GM12873 (cell line): ENCODE results near the gene SEC16A.

Experiments used
- TF ChIP-seq, protein P1 (sequence below): IDR thresholded peaks from 2 replicates; pipeline ENCODE4 v1.5.1; 2012; ENCODE audit warnings: low read depth, mild to moderate bottlenecking, moderate library complexity, low read length, control low read depth; ENCODE audit not compliant: insufficient read depth; ENCODE audit errors: missing control alignments

Gene SEC16A

DNA sequence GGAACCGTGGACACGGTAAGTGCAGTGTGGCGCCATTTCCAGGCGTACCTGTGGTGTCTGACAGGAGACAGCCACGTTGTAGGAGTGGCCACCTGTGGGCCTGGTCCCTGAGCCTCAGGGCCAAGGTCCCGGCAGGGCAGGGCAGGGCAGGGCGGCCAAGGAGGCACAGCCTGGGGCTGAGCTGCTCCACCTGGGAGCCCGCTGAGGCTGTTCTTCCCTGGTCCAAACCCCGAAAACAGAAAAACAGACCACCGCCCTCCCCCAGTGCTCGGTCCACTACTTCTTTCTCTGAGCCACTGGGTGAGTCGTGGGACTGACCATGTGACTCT, 63.8 kb downstream of the SEC16A start:
- TF ChIP-seq, protein P1, sequence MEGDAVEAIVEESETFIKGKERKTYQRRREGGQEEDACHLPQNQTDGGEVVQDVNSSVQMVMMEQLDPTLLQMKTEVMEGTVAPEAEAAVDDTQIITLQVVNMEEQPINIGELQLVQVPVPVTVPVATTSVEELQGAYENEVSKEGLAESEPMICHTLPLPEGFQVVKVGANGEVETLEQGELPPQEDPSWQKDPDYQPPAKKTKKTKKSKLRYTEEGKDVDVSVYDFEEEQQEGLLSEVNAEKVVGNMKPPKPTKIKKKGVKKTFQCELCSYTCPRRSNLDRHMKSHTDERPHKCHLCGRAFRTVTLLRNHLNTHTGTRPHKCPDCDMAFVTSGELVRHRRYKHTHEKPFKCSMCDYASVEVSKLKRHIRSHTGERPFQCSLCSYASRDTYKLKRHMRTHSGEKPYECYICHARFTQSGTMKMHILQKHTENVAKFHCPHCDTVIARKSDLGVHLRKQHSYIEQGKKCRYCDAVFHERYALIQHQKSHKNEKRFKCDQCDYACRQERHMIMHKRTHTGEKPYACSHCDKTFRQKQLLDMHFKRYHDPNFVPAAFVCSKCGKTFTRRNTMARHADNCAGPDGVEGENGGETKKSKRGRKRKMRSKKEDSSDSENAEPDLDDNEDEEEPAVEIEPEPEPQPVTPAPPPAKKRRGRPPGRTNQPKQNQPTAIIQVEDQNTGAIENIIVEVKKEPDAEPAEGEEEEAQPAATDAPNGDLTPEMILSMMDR: no peak

DNA sequence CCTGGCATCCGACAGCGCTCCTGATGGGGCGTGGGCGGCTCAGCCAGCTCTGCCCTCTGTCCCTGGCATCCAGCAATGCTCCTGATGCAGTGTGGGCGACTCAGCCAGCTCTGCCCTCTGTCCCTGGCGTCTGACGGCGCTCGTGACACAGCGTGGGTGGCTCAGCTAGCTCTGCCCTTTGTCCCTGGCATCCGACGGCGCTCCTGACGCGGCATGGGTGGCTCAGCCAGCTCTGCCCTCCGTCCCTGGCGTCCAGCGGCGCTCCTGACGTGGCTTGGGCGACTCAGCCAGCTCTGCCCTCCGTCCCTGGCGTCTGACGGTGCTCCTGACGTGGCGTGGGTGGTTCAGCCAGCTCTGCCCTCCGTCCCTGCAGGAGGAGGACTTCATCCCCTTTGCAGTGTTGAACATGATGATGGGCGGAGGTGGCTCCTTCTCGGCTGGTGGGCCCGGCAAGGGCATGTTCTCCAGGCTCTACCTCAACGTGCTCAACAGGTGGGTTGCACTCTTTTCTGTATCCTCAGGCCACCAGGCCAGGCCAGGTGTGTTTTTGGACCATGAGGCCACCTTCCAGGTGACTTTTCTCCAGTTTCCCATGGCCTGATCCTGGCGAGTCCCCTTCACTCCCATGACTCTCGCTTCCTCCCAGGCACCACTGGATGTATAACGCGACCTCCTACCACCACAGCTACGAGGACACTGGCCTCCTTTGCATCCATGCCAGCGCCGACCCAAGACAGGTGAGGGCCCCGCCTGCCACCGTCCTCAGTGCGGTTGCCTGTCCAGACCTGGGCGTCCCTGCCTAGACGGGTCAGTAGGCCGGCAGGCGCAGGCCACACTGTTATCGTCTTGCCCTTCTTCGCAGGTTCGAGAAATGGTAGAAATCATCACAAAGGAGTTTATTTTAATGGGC, 64.4 kb downstream of the SEC16A start:
- TF ChIP-seq, protein P1: no peak

DNA sequence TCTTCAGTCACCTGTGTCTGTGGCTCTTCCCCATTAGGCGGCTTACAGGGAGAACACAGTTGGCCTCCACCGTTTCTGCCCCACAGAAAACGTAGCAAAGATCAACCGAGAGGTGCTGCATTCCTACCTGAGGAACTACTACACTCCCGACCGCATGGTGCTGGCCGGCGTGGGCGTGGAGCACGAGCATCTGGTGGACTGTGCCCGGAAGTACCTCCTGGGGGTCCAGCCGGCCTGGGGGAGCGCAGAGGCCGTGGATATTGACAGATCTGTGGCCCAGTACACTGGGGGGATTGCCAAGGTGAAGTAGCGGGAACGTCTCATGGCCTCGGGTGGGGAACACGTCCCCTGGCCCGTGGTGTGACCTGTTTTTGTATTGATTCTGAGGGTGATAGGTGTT, 65.9 kb downstream of the SEC16A start:
- TF ChIP-seq, protein P1: no peak

DNA sequence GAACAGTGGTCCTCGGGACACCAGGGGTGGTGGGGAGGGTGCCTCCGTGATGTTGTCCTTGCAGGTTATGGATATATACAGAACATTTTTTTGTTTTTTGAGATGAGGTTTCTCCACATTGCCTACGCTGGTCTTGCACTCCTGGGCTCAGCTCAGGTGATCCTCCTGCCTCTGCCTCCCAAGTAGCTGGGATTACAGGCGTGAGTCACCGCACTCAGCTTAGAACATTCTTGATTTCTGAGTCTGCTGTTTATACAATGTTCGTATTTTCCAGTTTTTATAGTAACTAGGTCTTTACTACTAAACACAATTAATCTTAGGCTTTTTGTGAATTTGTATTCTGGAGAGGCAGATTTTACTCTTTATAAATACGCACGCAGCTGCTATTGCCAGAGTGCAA, 66.4 kb downstream of the SEC16A start:
- TF ChIP-seq, protein P1: no peak

DNA sequence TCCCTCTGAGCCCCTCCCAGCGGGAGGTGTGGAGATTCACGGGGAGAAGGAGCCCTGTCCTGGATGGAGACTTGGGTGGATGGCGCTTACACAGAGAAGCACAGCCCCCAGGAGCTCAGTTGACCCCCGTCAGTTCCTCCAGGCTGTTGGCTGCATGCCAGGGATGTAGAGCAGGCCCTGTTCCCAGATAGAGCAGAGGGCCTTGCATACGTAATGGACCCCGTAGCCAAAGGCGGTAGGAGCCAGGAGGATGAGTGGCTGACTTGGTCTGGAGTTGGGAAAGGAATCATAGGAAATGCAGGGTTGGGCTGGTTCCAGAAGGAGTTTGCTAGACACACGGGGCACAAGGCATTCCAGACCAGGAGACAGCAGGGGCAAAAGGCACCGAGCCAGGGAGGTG, 69.9 kb downstream of the SEC16A start:
- TF ChIP-seq, protein P1: no peak

DNA sequence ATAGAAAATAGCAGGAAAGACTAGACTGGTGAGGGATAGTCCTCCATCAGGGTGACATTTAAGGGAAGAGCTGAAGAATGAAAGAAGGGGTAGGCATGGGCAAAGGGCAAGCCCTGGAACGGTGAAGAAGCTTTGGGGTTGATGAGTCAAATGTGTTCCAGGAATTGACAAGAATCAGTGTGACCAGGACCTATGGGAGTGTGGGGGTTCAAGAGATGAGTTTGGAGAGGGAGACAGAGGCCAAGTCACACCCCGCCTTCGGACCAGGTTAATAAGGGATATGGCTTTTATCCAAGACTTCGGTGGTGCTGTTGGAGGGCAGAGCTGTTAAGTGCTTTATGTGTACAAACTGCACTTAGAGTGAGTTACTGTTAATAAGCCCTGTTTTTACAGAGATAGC, 71.5 kb downstream of the SEC16A start:
- TF ChIP-seq, protein P1: no peak

DNA sequence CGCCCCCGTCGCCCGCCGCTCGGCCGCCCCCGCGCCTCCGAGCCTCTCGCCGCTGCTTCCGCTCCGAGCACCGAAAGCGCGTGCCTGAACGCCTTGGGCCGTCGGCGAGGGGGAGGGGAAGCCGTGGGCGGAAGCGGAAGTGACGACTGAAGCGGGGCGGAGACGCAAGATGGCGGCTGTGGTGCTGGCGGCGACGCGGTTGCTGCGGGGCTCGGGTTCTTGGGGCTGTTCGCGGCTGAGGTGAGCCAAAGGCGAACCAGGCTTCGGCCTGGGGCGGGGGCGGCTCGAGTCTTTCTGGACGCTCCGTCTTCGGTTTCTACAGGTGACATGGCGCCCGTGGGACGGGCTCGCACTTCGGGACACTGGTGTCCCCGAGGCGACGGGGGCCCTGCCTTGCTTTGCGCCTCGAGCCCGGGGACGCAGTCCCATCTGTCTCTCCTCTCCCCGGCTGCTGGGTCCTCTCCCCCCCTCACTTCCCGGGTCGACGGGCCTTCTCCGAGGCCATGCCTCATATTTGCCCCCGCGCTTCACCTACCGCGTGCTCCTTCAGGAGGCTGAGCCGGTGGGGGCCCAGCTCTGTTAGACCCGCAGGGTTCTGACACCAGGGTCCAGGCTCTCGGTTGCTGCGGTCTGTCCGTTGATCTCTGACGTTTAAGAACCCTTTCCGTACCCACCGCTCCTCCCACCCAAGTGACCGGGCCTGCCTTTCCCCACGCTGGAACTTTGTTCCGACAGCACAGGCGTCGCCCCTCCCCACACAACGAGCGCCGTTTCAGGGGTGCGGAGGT, 72.1 kb downstream of the SEC16A start, which contains the start of the genes ENTR1 and PMPCA:
TSS of gene ENTR1 (minus strand) at position 115 of the 788 bp plus-strand sequence. CDS start 217 bp downstream, outside the sequence.
TSS of gene PMPCA (plus strand) at position 159 of the 788 bp plus-strand sequence. CDS start at position 170, 11 bp downstream.
- TF ChIP-seq, protein P1: no peak
